Sigmoid colon (tissue), 4 donors: ENCODE data around the gene GRAMD4.

ENCODE experiments used
- CTCF ChIP-seq, 4 experiments: fragments of 450-650 bp in 3 of 4; fragments of 200-600 bp in 1 of 4; IDR thresholded peaks; one replicate each; pipeline ENCODE4 v1.5.1; 2016 to 2019; ENCODE audit warnings: antibody characterized with exemption in 4 of 4, mild to moderate bottlenecking in 3 of 4, moderate library complexity in 2 of 4
- EP300 ChIP-seq, 4 donors: sonication (generic); formaldehyde crosslinking; IDR thresholded peaks; one replicate each; pipeline ENCODE4 v1.6.1; 2017; ENCODE audit warnings: antibody characterized with exemption in 4 of 4
- POLR2A ChIP-seq, 2 donors: fragments of 450-650 bp; IDR thresholded peaks; one replicate each; pipeline ENCODE4 v1.6.1; 2016; ENCODE audit warnings: antibody characterized with exemption in 2 of 2, mild to moderate bottlenecking in 2 of 2, moderate library complexity in 2 of 2

- TF ChIP-seq CTCF (IDR thresholded peaks at IDR 0.05) (no peak), EP300 (IDR thresholded peaks at IDR 0.05) (no peak), POLR2A (IDR thresholded peaks at IDR 0.05) (no peak)
Measured at GRCh38 chr22:46609175-46609690, 11.0 kb upstream of the GRAMD4 start.
